Measurements from ENCODE around the gene PZP. TPM values are rescaled to one million over a fixed set of nuclear protein-coding genes. Genes with fewer than 3 reads are reported as not detected.

Gene PZP
- total RNA-seq, 1 donor from 2014 or later: not detected

DNA sequence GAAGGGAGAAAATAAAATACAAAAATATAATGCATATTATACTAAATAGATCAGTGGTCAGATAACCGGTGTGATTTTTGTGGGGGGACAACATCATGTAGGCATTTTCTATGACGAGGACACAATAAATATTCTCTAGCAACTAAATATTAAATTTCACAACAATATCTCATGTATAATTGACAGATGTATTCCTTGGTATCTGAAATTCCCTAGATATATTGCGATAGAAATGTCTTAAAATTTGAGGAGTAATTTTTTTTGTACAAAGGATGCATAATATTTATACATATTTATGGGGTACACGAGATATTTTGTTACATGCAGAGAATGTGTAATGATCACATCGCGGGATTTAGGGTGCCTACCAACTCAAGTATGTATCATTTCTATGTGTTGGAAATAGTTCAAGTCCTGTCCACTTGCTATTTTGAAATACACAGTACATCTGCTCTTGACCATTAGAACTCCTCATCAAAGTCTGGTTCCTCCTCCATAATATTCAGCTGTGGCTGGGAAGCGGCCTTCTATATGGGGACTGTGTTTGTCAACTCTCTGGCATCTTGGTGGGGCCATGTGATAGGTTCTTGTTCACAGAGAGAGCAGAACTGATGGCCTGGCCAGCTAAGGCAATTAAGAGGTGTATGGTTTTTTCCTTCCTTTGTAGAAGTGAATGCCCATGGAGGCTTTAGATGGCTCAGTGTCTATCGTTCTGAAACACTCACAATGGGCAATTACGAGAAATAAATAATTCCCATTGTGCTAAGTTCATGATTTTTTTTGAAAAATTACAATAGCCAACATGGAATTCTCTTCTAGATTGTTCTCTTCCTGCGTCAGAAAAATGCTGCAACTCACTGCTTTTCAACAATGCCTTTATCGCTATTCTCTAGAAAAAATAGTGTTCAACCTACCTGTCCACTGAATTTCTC, 101.3 kb downstream of the PZP start:
- DNase-seq (ENCODE audit: low spot score in 2 of 2, unreplicated experiment in 2 of 2): no peak
- Mint-ChIP-seq H3K27ac (no peak overlapping the region), H3K4me1 (no peaks in the 10 kb centered on the region), H3K36me3 (no peaks in the 10 kb centered on the region), H3K4me3 (no peak overlapping the region), H3K9me3 (no peaks in the 10 kb centered on the region), H3K27me3 (ENCODE audit: low read depth) (peaks cover 2% of the 10 kb centered on the region)
- TF ChIP-seq, protein P1, sequence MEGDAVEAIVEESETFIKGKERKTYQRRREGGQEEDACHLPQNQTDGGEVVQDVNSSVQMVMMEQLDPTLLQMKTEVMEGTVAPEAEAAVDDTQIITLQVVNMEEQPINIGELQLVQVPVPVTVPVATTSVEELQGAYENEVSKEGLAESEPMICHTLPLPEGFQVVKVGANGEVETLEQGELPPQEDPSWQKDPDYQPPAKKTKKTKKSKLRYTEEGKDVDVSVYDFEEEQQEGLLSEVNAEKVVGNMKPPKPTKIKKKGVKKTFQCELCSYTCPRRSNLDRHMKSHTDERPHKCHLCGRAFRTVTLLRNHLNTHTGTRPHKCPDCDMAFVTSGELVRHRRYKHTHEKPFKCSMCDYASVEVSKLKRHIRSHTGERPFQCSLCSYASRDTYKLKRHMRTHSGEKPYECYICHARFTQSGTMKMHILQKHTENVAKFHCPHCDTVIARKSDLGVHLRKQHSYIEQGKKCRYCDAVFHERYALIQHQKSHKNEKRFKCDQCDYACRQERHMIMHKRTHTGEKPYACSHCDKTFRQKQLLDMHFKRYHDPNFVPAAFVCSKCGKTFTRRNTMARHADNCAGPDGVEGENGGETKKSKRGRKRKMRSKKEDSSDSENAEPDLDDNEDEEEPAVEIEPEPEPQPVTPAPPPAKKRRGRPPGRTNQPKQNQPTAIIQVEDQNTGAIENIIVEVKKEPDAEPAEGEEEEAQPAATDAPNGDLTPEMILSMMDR (IDR thresholded peaks at IDR 0.05; ENCODE audit: unreplicated experiment): no peak

- H3K9me3 Mint-ChIP-seq: no peaks in the 10 kb centered on the region
- H3K36me3 Mint-ChIP-seq: no peaks in the 10 kb centered on the region
- DNase-seq (ENCODE audit: low spot score in 2 of 2, unreplicated experiment in 2 of 2): no peak
- no peaks in the 10 kb centered on the region for H3K4me1 Mint-ChIP-seq
- H3K4me3 Mint-ChIP-seq: no peak overlapping the region
- TF ChIP-seq, protein P1 (IDR thresholded peaks at IDR 0.05; ENCODE audit: unreplicated experiment): no peak
- H3K27me3 Mint-ChIP-seq (ENCODE audit: low read depth): peaks cover 3% of the 10 kb centered on the region
- no peak overlapping the region for H3K27ac Mint-ChIP-seq
These were observed 102.1 kb downstream of the PZP start for GRCh38 chr12:9106067-9106466.

DNA sequence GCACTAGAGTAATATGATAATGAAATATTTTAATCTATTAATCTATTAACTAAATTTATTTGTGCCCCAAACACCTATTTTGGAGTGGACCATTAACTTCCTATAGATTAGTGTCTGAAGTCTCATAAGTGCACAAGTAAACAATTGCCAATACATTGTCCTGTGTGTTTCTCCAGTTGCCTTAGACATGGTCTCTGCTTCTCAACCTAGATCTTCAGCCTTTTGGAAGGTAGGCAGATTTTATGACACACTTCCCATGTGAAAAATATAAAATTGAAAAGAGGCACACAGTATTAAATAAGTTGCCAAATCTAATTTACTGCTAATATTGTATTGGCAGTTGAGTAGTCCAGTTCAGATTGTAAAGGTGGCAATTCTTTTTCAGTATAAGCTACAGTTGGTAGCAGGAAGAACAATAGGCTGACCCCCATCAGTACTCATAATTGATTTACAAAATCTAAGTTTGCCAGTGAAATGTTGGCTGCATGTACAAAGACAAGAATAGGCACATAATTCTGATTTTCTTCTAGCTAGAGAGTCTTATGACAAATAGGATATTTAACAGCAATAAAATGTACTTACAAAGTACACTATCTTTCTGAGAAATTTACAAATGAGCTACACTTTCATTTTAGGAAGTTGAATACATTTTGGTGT, 103.3 kb downstream of the PZP start:
- Mint-ChIP-seq H3K27ac (no peak overlapping the region), H3K4me1 (no peaks in the 10 kb centered on the region), H3K27me3 (ENCODE audit: low read depth) (peaks cover 6% of the 10 kb centered on the region), H3K9me3 (no peaks in the 10 kb centered on the region), H3K4me3 (no peak overlapping the region), H3K36me3 (no peaks in the 10 kb centered on the region)
- DNase-seq (ENCODE audit: low spot score in 2 of 2, unreplicated experiment in 2 of 2): no peak
- TF ChIP-seq, protein P1 (IDR thresholded peaks at IDR 0.05; ENCODE audit: unreplicated experiment): no peak

- TF ChIP-seq, protein P1 (IDR thresholded peaks at IDR 0.05; ENCODE audit: unreplicated experiment): no peak
- Mint-ChIP-seq H3K27ac (no peak overlapping the region), H3K36me3 (no peaks in the 10 kb centered on the region), H3K4me1 (no peaks in the 10 kb centered on the region), H3K4me3 (no peak overlapping the region), H3K27me3 (ENCODE audit: low read depth) (peaks cover 6% of the 10 kb centered on the region), H3K9me3 (no peaks in the 10 kb centered on the region)
- no peak for DNase-seq (ENCODE audit: low spot score in 2 of 2, unreplicated experiment in 2 of 2)
These were observed 104.1 kb downstream of the PZP start for GRCh38 chr12:9104087-9104486.

GRCh38 chr12:9103050-9103849, 104.9 kb downstream of the PZP start:
- H3K27ac Mint-ChIP-seq: no peak overlapping the region
- H3K4me1 Mint-ChIP-seq: no peaks in the 10 kb centered on the region
- H3K27me3 Mint-ChIP-seq (ENCODE audit: low read depth): peaks cover 6% of the 10 kb centered on the region
- TF ChIP-seq, protein P1 (IDR thresholded peaks at IDR 0.05; ENCODE audit: unreplicated experiment): no peak
- no peak overlapping the region for H3K4me3 Mint-ChIP-seq
- H3K9me3 Mint-ChIP-seq: no peaks in the 10 kb centered on the region
- DNase-seq (ENCODE audit: low spot score in 2 of 2, unreplicated experiment in 2 of 2): no peak
- H3K36me3 Mint-ChIP-seq: no peaks in the 10 kb centered on the region
